ENCODE results near the gene PIP4K2A. TPM values are rescaled to one million over a fixed set of nuclear protein-coding genes. Genes with fewer than 3 reads are reported as not detected.

Gene PIP4K2A
- polyA plus RNA-seq, 1 experiment, result 24.1 TPM

GRCh38 chr10:22633528-22633927 is 80.8 kb downstream of the PIP4K2A start:
- H3K4me3 ChIP-seq (ENCODE audit: low read depth, low read length), result no peak overlapping the region
- ChIA-PET CTCF (no interaction called here), POLR2A (no interaction called here)
- H3K9me3 ChIP-seq (ENCODE audit: control insufficient read depth, insufficient read depth, low read length), result 0 out of 2 replicates have a peak, but pooled peaks cover 2% of the 10 kb centered on the region
- H3K27ac ChIP-seq (ENCODE audit: low read depth, low read length), result no peak overlapping the region
- DNase-seq (ENCODE audit: low read depth, low spot score), result no peak
- TF ChIP-seq CTCF (IDR thresholded peaks at IDR 0.05; ENCODE audit: low read depth, low read length), result no peak
- H3K27me3 ChIP-seq (ENCODE audit: control insufficient read depth, insufficient read depth, low read length), result no peaks in the 10 kb centered on the region

GRCh38 chr10:22633106-22633505 is 81.3 kb downstream of the PIP4K2A start:
- Histone ChIP-seq H3K4me3 (ENCODE audit: low read depth, low read length) (no peak overlapping the region), H3K9me3 (ENCODE audit: control insufficient read depth, insufficient read depth, low read length) (0 out of 2 replicates have a peak, but pooled peaks cover 2% of the 10 kb centered on the region), H3K27me3 (ENCODE audit: control insufficient read depth, insufficient read depth, low read length) (no peaks in the 10 kb centered on the region), H3K27ac (ENCODE audit: low read depth, low read length) (no peak overlapping the region)
- ChIA-PET POLR2A (no interaction called here), CTCF (no interaction called here)
- TF ChIP-seq CTCF (IDR thresholded peaks at IDR 0.05; ENCODE audit: low read depth, low read length), result no peak
- no peak for DNase-seq (ENCODE audit: low read depth, low spot score)

DNA sequence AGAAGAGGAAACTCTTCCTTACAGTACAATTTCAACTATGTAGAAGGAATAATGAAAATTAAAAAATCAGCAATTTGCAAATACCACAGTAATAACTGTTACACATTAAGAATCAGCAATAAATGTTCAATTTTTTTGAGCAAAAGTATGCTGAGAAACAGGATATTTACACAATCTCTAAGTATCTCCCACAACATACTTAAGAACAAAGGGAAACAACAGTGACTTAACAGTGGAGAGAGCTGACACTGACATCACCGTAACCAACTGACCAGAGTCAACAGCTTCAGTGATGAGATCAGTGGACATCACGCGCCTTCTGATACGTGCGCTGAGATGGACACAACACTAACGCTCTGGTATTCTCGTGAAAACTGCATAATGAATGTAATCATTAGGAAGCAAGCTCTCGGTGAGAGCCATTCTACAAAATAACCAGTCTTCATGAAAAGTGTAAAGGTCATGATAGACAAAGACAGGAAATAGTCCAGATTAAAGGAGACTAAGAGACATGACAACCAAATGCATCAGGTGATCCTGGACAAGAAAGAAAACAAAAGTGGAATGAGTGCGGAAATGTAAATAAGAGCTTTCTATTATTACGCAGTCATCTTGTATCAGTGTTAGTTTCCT is 82.6 kb downstream of the PIP4K2A start:
- H3K4me3 ChIP-seq (ENCODE audit: low read depth, low read length), result no peak overlapping the region
- CTCF ChIA-PET, result no interaction called here
- DNase-seq (ENCODE audit: low read depth, low spot score), result no peak
- 0 out of 2 replicates have a peak, but pooled peaks cover 2% of the 10 kb centered on the region for H3K9me3 ChIP-seq (ENCODE audit: control insufficient read depth, insufficient read depth, low read length)
- no peaks in the 10 kb centered on the region for H3K27me3 ChIP-seq (ENCODE audit: control insufficient read depth, insufficient read depth, low read length)
- no peak overlapping the region for H3K27ac ChIP-seq (ENCODE audit: low read depth, low read length)
- POLR2A ChIA-PET, result no interaction called here
- TF ChIP-seq CTCF (IDR thresholded peaks at IDR 0.05; ENCODE audit: low read depth, low read length), result no peak

DNA sequence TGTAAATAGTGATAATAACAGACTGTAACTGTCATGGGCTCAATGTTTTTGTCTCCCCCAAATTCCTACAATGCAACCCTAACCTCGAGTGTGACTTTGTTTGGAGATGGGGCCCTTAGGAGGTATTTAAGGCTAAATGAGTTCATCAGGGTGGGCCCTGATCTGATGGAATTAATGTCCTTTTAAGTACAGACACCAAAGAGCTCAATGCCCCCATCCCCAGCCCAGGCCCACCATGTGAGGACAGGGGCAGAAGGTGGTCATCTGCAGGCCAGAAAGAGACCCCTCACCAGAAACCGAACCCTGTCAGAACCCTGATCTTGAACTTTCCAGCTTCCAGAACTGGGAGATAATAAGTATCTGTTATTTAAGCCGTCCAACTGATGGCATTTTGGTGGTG is 83.2 kb downstream of the PIP4K2A start:
- CTCF ChIA-PET, result no interaction called here
- POLR2A ChIA-PET, result no interaction called here
- no peak overlapping the region for H3K27ac ChIP-seq (ENCODE audit: low read depth, low read length)

More for the DNA sequence above, 83.2 kb downstream of the PIP4K2A start:
- no peak overlapping the region for H3K4me3 ChIP-seq (ENCODE audit: low read depth, low read length)
- DNase-seq (ENCODE audit: low read depth, low spot score), result no peak
- H3K9me3 ChIP-seq (ENCODE audit: control insufficient read depth, insufficient read depth, low read length), result no peaks in the 10 kb centered on the region
- TF ChIP-seq CTCF (IDR thresholded peaks at IDR 0.05; ENCODE audit: low read depth, low read length), result no peak
- H3K27me3 ChIP-seq (ENCODE audit: control insufficient read depth, insufficient read depth, low read length), result no peaks in the 10 kb centered on the region
